ENCODE data around the gene ZBTB20.
"Not testable (repeated sequence)": the region's sequence is repeated elsewhere in the genome, so short reads cannot be mapped to it uniquely, and the experiment has no call there.

The ZBTB20 gene

GRCh38 chr3:114716126-114716525 is 431.0 kb downstream of the ZBTB20 start:
- no peak for DNase-seq (ENCODE audit: low read depth)

- no peak for DNase-seq (ENCODE audit: low read depth)
These were observed 432.1 kb downstream of the ZBTB20 start for GRCh38 chr3:114714957-114715460.

- DNase-seq (ENCODE audit: low read depth), result no peak
These were observed 432.9 kb downstream of the ZBTB20 start for GRCh38 chr3:114714237-114714636.

- DNase-seq (ENCODE audit: low read depth), result no peak
These were observed 434.2 kb downstream of the ZBTB20 start for GRCh38 chr3:114712728-114713492.

GRCh38 chr3:114711321-114711886 is 435.7 kb downstream of the ZBTB20 start:
- DNase-seq (ENCODE audit: low read depth), result no peak

- no peak for DNase-seq (ENCODE audit: low read depth)
These were observed 438.0 kb downstream of the ZBTB20 start for GRCh38 chr3:114709102-114709501.

- DNase-seq (ENCODE audit: low read depth), result no peak
These were observed 439.7 kb downstream of the ZBTB20 start for GRCh38 chr3:114707252-114707860.

GRCh38 chr3:114706591-114707232 is 440.4 kb downstream of the ZBTB20 start:
- no peak for DNase-seq (ENCODE audit: low read depth)

- no peak for DNase-seq (ENCODE audit: low read depth)
These were observed 446.4 kb downstream of the ZBTB20 start for GRCh38 chr3:114700637-114701234.

- no peak for DNase-seq (ENCODE audit: low read depth)
These were observed 448.7 kb downstream of the ZBTB20 start for GRCh38 chr3:114698146-114699105.

GRCh38 chr3:114697401-114697800 is 449.7 kb downstream of the ZBTB20 start:
- DNase-seq (ENCODE audit: low read depth), result no peak

GRCh38 chr3:114694251-114694650 is 452.8 kb downstream of the ZBTB20 start:
- DNase-seq (ENCODE audit: low read depth), result no peak

GRCh38 chr3:114691871-114692270 is 455.2 kb downstream of the ZBTB20 start:
- no peak for DNase-seq (ENCODE audit: low read depth)

- no peak for DNase-seq (ENCODE audit: low read depth)
These were observed 456.2 kb downstream of the ZBTB20 start for GRCh38 chr3:114690911-114691310.

- DNase-seq (ENCODE audit: low read depth), result no peak
These were observed 459.9 kb downstream of the ZBTB20 start for GRCh38 chr3:114687151-114687550.

GRCh38 chr3:114686621-114687020 is 460.5 kb downstream of the ZBTB20 start:
- DNase-seq (ENCODE audit: low read depth), result no peak

- DNase-seq (ENCODE audit: low read depth), result no peak
These were observed 461.9 kb downstream of the ZBTB20 start for GRCh38 chr3:114685161-114685560.

- no peak for DNase-seq (ENCODE audit: low read depth)
These were observed 466.8 kb downstream of the ZBTB20 start for GRCh38 chr3:114680299-114680698.

GRCh38 chr3:114679773-114680172 is 467.3 kb downstream of the ZBTB20 start:
- not testable (repeated sequence) for DNase-seq (ENCODE audit: low read depth)

- DNase-seq (ENCODE audit: low read depth), result no peak
These were observed 472.0 kb downstream of the ZBTB20 start for GRCh38 chr3:114675104-114675503.

GRCh38 chr3:114674036-114674435 is 473.1 kb downstream of the ZBTB20 start:
- DNase-seq (ENCODE audit: low read depth), result no peak
